MV-4-11 (cell line): ENCODE results near the gene DEPDC5.
A peak's percentile ranks its signal among the peaks of the same experiment; 100 is the strongest.

Source experiments
- DNase-seq: peaks from one replicate; lab custom pipeline; 2025; lab: John Stamatoyannopoulos, UW

Gene DEPDC5

DNA sequence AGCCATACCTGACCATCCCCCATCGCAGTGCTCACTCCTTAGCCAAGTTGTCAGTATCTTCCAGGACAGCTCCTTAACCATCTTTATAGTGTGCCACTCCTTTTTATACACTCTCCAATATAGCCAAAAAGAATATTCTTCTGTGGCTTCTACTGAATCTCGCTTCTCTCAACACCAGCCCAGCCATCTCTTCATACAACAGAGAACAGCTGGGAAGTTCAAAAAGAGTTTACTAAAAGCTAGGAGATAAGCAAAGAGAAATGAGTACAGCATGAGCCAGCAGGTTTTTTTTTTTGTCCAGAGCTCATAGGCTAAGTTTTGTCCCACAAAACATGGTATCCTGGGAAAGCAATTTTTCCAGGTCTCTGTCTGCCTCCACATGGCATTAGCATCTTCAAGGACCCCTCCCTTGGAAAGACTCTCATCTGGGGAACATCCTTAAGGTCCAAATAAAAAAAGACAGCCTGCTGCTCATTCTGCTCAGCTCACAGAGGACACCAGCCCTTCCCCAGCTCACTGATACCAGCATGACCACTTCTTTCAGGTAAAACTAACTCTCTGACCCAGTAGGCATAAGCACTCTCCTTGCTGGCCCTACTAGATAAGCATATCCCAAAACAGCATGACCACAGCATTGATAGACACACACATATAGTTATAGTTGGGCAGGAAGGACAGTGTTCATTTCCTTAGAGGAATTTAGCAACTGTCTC, 141.7 kb downstream of the DEPDC5 start:
- DNase-seq, result no peak

DNA sequence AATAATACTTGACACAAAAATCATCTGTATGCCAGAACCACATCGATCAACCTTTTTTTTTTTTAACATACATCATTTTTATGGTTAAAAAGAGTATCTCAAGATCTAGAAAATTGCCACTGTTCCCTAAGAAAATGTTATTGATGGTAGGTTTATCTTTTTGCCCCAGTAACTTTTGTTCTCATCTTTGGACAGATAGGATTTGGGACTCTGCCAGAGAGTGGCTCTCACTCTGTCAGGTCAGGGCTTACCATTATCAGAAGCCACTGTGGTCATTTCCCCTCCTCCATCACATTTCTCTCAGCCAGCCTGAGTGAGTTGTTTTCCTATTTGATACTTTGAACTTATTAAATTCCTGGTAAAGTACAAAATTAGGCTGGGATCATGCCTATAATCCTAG, 142.7 kb downstream of the DEPDC5 start:
- no peak for DNase-seq

DNA sequence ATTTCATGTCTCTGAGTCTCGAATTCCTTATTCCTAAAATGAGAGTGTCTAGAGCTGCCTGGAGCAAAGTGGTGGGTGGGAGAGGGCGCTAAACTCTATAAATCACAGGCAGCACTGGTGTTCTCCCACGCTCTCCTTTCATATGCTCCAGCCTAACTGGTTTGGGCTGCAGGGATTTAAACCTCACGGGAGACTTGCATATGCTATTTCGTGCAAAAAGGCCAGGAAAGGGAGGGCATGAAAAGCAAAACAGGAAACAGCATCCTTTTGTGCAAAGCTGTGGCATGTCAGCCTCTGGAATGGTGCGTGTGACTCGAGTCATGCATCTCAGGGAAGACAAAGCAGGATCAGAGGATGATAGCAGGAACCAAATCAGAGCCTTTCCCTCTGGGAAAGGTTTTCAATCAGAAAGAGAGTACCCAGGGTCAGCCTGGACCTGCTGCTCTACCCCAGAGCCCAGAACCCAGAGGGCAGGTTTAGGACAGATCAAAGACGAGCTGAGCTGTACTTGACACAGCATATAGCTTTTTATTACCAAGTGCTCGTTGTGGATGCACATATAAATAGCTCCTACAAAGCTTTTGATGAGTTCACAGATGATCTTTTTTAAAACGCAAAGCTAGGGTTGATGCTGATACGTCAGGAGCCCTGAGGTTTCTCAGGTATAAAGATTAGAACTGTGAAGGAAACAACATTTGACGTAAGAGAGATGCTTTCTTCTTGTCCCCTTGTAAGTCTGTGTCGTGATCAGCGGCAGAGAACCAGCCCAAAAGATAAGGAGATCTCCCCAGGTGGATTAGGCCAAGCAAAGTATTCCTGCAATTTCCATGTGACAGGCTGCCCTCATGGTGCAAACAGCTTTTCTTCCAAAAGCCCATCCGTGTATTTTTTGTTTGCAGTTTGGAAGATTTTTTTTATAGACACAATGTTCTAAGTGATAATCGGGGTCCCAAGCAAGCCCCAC, 144.3 kb downstream of the DEPDC5 start:
- DNase-seq, result no peak

DNA sequence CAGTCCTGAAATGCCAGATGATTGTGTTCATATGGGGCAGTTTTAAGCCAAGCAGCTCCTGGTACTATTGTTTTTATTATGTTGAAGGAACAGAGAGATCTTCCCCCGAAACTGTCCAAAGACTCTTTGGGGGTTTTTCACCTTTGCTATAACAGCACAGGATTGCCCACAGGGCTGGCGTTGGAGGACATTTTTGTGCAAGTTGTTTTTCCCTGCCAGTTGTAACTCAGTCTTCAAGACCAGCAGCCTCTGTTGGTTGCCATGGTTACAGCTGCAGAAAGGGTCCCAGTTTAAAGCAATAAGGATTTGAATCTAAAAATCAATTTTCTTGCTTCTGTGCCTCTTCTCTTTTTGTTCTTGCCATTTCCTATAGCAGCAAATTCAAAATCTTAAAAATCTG, 145.1 kb downstream of the DEPDC5 start:
- no peak for DNase-seq

DNA sequence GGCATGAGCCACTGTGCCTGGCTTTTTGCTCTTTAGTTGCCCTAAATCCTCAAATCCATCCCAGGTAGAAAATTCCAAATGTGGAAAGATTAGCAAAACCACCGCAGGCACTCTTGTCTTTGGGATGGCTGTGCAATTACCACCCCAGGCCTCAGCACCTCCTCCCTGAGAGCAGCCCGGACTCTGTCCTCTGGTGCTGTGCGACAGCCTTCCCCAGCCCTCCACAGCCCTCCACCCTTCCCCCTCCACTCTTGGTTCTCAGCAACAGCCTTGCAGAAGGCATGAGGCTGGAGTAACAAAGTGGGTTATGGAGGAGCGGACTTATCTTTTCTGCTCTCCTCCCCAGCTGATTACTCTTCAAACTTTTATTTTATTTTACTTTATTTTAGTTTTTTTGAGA, 145.8 kb downstream of the DEPDC5 start:
- DNase-seq, result no peak

DNA sequence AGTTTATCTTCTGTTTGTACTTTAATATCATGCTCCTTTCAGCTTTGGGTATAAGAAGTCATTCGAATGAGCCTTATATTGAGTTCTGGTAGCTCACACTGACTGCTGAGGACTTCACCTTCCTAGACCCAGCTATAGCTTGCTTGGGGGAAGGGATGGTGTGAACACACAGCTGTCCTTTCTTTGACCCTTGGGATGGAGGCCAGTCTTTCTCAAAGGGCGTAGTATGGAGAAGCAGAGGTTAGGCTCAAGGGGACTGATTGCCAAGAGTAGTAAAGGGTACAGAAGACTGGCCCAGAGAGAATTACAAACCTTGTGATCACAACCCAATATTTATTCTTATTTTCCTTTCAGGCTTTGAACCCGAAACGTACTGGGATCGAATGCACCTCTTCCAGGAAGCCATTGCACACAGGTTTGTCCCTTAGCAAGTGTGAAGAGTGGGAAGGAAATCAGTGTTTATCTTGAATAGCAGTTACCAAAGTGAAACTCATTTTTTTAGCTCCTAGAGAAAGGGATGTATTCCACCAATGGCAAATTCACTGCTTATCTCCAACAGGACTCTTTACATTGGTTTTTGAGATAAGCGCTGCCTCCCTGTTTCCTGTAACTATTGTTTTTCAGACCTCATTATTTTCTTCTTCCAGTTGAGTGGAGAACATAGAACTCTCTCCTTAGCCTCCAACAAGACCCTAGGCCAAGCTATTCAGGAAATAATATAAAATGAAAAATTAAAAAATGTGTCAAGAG, 147.7 kb downstream of the DEPDC5 start:
- DNase-seq, result no peak

DNA sequence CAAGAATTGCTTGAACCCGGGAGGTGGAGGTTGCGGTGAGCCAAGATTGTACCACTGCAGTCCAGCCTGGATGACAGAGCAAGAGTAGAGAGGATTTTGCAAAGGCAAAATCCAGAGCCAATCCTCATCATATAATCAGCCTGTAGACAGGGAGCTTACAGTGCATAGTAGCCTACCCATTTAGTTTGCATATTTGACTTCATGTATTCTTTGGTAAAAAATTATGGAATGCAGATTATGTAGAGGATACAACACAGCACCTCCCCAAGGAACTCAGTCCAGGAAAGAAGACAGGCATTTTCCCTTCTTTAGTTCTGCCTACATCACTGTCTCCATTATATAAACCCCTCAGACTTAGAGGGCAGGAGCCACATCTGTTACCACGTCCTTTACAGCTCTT, 150.8 kb downstream of the DEPDC5 start:
- DNase-seq, result no peak

DNA sequence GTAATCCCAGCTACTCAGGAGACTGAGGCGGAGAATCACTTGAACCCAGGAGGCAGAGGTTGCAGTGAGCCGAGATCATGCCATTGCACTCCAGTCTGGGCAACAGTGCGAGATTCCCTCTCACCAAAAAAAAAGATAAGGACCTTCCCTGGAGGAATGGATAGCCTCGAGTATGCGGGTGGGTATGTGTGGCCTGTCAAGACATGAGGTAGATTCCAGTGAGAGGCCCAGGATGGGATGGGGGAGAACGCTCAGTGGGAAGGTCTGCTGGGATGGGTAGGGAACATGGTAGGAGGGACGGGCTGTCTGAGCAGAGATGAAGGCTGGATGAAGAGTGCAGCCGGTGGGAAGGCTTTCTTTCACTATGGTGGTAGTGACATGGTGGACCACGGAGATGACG, 151.5 kb downstream of the DEPDC5 start:
- no peak for DNase-seq

DNA sequence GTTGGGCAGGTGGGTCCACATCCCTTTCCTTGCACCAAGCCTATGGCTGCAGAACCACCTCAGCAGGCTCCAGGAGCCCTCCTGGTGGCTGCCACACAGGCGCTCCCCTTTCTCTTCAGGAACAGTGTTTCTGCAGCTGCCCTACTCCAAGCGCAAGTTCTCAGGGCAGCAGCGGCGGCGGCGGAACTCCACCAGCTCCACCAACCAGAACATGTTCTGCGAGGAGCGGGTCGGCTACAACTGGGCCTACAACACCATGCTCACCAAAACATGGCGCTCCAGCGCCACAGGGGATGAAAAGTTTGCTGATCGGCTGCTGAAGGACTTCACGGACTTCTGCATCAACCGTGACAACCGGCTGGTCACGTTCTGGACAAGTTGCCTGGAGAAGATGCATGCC, 152.3 kb downstream of the DEPDC5 start:
- no peak for DNase-seq

DNA sequence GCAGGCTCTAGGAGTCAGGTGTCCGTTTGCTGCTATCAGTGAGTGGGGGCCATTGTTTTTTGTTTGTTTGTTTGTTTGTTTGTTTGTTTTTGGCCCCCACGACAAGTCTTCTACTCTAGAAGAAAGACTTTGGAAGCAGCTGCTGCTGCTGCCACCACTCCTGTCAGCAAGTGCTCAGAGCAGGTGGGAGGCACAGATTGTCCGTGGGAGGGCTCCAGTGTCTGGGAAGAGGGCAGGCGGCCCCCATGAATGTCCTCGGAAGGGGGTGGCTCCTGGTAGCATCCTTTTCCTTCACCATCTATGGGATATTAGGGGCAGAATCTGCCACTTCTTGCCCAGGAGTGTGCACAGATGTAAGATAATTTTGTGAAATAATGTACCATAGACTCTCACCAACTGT, 152.8 kb downstream of the DEPDC5 start:
- no peak for DNase-seq

DNA sequence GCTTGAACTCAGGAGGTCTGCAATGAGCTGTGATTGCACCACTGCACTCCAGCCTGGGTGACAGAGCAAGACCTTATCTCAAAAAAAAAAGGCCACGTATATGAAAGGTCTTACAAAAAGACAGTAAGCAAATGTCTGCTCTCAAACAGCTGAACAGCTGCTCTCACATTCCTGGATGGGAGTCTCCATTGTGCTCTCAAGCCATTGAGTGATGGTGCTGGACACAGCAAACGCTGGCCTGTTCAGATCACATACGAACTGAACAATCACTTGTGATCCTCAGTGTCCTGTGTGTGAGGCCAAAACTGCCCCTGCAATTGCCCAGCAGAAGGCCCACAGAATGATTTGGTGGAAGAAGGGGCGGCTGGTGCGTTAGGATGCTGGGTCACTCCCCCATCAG, 156.2 kb downstream of the DEPDC5 start:
- no peak for DNase-seq

DNA sequence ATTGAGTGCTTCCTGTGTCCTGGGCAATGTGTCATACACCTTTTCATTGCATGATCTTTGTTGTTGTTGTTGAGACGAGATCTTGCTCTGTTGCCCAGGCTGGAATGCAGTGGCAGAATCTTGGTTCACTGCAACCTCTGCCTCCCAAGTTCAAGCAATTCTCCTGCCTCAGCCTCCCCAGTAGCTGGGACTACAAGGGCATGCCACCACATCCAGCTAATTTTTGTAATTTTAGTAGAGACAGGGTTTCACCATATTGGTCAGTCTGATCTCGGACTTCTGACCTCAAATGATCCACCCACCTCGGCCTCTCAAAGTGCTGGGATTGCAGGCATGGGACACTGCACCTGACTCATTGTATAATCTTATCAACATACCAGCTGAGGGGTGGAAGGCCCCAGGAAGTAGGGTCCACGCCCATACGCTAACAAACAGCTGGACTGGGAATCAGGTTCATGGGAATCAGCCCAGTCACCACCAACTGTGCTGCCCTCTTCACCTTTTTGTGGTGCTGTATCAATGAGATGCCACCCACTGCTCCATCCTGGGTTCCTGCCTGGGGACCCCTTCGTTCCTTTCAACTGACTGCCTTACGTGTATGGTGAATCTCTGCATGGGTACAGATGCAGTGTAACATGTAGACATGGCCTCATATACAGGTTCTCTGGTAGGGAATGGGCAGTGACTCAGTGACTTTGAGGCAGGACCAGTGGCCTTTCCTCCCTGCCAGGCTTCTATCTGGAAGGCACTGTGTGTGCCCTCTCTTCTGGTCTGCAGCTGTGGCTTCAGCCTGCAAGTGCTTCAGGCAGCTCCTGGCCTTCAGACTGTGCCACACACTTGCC, 158.0 kb downstream of the DEPDC5 start:
- DNase-seq, result no peak

DNA sequence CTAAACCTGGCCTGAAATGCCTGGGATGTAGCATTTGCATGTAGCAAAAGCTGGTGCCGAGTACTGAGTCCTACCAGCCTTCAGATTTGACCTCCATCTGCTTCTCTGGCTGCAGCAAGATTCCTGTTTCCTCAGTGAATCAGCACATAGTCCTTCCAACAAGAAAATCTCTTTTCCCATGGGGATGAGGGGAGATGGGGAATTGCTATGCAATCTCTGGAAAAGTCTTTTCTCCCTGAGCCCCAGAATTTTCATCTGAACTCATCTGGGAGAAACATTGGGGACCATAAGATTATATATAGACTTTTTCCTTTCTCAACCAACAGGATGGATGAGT, 158.6 kb downstream of the DEPDC5 start:
- no peak for DNase-seq

DNA sequence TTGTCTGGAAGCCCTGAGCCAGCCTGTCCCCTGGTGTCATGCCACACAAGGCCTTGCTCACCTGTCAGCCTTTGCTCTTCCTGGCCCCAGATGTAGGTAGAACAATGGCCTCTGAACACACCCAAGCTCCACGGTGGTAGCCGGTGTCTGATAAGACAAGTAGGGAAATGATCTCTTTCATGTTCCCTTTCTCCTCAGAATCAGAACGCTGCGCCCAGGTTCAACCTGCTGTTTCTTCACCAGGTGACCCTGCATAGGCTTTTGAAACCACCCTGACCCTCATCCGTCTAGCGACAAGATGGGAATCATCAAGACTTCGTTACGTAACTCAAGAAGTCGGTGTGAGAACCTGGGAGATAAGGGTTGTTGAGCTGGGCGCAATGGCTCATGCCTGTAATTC, 161.8 kb downstream of the DEPDC5 start:
- DNase-seq, result no peak

DNA sequence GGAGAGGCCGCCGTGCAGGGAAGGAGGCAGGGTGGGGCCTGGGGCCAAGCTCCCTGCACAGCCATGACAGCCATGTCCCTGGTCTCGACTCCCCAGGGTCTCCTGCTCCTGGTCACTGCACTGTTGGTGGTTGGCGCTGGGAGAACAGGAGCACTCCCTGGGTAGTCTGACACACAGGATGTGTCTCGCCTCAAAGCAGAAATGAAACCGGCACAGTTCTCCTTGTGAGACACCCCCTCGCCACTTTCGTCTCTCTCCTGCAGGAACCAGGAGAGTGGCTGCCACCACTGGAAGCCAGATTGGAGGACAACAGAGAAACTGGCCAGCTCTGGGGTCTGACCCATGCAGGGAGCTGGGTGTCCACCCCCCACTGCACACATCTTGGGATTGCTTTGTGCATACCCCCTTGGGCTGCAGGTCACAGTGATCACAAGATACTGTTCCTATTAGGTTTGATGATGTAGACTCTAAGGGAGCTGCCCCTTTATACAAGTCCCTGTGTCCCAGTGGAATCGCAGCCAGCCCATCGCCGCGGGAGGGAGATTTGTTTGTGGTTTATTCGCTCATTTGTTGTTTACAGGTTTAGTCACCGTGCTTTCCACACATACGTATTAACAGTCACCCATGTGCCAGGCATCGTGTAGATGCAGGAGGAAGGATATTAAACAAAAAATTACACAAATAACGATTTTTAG, 163.6 kb downstream of the DEPDC5 start:
- peak; percentile 89 for DNase-seq

DNA sequence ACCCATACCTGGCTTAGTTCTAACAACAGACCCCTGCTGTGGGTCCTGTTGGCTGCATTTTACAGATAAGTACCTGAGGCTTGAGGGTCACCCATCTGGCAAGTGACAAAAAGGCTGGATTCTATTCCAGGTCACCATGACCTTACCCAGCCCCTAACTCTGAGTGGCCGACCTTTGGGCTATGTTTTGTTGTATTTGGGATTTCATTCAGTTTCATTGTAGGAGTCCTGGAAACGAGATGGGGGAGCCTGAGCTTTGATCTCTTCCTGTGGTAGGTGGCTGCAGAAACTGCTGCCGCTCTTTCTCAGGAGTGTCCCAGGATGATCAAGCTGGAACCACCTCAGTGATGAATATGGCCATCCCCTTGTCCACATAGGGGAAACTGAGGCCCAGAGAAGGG, 165.9 kb downstream of the DEPDC5 start:
- DNase-seq, result no peak

DNA sequence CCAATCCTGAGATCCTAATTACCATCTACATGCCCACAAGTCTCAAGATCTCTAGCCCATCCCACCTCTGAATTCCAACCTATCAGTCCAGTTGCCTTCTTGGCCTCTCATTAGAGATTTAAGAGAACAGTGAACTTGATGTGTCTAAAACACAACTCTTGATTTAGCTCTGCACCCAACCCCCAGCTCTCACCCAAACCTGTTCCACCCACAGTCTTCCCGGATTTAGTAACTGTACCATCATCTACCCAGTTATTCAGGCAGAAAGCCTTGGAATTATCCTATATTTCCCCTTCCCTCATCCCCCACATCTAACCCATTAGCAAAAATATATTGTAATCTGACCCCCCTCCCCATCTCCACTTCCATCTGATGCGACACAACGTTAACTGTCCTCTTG, 166.5 kb downstream of the DEPDC5 start:
- no peak for DNase-seq

DNA sequence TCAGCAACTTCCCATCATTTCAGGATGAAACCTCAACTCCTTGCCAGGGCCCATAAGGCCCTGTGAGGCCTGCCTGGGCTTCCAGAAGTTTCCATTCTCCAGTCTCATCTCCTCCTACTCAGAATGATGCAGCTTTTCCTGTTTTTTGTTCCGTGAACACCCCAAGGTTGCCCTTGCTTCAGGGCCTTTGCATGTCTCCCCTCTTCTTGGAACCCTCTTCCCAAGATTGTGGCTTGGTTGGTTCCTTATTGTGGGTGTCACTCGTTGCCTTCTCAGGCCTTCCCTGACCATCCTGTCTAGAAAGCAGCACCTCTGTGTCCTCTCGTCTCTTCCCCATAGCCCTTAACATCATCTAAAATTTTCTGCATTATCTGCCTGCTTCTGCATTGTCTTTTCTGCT, 167.3 kb downstream of the DEPDC5 start:
- no peak for DNase-seq

DNA sequence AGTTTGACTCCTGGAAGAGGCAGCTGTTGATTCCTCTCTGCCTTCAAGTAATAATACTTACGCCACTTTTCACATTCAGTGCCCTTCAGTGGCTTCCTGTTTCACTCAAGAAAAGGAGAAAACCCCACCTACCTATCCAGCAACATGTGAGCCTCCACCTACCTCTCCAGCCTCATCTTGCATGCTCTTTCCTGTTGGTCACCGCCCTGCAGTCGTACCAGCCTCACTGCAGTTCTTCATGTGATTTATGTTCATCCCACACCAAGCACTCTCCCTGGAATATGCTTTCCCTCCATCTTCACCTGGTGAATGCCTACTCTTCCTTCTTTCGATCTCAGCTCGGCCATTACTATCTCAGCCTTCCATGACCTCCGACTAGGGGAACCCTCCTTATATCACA, 168.7 kb downstream of the DEPDC5 start:
- peak; percentile 18 for DNase-seq

DNA sequence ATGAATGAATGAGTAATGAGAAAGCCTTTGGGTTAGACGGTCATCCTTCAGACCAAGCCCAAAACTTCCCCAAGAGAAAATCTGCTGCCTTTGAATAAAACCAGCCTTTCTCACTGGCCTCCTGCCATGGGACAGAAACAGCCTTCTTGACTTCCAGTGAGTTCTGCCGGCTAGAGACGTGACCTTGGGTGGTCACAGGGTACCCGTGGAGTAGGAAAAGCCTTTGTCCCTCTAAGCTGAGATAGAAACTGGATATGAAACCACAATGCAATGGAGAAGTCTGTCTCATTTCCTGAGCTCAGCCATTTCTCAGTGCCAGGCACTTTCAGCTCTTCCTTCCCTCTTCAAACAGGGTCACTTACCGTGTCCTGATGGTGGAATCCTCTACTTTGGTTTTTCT, 169.3 kb downstream of the DEPDC5 start:
- DNase-seq, result peak; percentile 80

DNA sequence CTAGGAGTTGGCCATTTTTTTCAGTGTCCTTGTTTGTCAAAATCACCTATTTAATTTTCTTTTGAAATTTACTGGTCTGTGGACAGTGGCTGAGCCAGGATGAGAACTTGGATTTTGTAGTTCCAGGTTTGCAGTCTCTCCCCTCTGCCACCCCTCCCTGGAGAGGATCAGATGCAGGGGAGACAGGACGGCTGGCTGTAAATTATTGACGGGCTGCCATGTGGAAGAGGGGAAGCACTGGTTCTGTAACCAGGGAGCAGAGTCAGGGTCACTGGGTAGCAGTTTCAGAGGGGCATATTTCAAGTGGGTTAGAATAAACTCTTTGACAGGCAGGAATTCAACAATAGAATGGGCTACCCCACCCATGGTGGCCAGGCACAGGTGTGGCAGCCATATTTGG, 169.9 kb downstream of the DEPDC5 start:
- DNase-seq, result no peak
